GM19025 (cell line): ENCODE data around the gene PRB3.

Source experiments
- ATAC-seq: cut with Tn5 transposase; IDR thresholded peaks from one replicate; pipeline ENCODE4 v1.9.1; 2021; ENCODE audit warnings: mild to moderate bottlenecking, low read depth, moderate library complexity; ENCODE audit not compliant: unreplicated experiment

PRB3 gene

DNA sequence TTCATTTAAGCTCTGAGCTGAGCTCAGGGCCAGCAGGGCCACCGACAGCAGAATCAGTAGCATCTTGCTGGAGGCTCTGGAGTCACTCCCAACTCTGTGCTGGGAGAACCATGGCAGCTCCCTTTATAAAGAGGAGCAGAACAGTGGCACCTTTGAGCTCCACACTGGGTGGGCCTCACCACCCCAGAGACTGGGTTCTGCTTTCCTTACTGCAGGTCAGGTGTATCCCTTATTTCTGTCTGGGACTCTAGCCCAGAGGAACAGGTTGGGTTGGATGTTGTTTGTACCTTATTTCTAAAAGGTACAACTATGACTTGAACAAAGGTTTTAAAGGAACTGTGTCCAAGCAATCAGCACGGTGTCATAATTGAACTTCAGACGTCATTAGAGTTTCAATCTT is at the start of gene PRB3:
Gene PRB3 (minus strand): TSS at position 101 of the 400 bp plus-strand sequence. CDS start 38 bp downstream, at position 63.
- no peak for ATAC-seq

DNA sequence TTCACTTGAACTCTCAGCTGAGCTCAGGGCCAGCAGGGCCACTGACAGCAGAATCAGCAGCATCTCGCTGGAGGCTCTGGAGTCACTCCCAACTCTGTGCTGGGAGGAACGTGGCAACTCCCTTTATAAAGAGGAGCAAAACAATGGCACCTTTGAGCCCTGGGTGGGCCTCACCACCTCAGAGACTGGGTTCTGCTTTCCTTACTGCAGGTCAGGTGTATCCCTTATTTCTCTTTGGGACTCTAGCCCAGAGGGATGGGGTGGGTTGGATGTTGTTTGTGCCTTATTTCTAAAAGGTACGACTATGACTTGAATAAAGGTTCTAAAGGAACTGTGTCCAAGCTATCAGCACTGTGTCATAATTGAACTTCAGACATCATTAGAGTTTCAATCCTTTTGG is 40.8 kb upstream of the PRB3 start, which contains the start of gene PRB4:
Gene PRB4 (minus strand): TSS at position 101 of the 400 bp plus-strand sequence. CDS start 38 bp downstream, at position 63.
- no peak for ATAC-seq

- no peak for ATAC-seq
Measured at GRCh38 chr12:11307143-11307542, 37.6 kb upstream of the PRB3 start.

GRCh38 chr12:11273449-11273848 is 3.9 kb upstream of the PRB3 start:
- no peak for ATAC-seq

DNA sequence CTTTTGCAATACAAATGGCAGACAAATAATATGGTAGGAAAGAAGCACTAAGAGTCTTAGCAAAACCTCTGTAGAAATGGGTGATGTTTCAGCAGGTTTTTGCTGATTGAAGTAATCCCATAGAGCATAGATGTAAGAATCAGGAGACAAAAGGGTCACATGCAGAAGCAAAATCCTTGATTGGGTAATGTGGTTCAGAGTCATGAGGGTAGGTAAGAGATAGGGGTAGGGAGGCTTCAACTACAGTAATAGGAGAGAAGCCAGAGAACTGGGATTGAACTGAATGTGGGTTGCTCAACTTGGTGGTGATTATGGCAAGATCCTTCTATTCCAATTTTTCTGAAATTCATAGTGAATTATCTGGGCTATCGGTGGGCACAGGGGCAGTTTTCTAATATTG is 5.0 kb downstream of the PRB3 start:
- no peak for ATAC-seq

DNA sequence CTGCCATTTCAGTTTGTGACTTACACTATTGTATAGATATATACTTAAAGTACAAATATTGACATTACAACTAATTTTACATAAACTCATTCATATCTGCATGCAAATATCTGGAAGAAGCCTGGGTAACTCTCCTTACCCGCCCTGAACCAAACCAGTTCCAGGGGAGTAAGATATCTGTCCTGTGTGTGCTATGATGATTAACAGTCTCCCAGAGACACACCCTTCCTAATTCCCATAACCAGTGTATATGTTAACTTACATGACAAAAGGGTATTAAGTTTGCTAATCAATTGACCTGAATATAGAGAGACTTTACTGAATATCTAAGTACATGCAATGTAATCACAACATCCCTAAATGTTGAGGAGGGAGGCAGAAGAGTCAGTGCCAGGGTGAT is 23.0 kb downstream of the PRB3 start:
- no peak for ATAC-seq

DNA sequence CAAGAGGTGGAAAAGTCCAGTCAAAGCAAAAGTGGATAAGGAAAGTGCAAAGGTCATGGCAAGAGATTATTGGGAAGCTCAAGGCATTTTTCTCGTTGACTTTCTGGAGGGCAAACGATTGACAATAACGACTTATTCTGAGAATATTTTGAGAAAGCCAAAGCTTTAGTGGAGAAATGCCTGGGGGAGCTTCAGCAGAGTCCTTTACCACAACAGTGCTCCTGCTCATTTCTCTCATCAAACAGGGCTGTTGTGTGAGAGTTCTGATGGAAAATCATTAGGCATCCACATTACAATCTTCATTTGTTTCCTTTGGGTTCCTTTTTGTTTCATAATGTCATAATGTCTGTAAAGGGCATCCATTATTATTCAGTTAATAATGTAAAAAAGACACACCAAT is 26.9 kb downstream of the PRB3 start:
- ATAC-seq, result no peak

DNA sequence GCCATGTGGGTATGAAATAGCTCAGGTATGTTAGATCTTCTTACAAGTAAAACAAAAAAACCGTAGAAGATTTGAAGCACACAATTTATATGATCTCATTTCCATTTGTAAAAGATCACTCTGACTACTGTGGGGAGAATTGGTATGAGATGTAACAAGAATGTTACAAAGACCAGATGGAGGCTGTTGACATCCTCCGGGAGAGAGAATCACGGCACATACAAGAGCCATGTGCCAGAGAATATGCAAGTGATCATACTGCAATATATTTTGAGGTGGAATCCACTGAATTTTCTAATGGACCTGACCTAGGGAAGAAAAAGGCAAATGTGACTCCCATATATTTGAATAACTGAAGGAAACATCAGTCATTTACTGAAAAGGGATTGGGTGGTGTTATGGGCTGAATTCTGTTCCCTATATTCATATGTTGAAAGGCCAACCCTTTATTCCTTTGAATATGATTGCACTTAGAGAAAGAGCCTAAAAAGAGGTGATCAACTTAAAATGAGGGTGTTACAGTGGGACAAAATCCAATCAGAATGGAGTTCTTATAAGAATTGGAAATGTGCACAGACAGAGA is 29.1 kb downstream of the PRB3 start:
- ATAC-seq, result no peak

- no peak for ATAC-seq
Measured at GRCh38 chr12:11238275-11238674, 31.2 kb downstream of the PRB3 start.

DNA sequence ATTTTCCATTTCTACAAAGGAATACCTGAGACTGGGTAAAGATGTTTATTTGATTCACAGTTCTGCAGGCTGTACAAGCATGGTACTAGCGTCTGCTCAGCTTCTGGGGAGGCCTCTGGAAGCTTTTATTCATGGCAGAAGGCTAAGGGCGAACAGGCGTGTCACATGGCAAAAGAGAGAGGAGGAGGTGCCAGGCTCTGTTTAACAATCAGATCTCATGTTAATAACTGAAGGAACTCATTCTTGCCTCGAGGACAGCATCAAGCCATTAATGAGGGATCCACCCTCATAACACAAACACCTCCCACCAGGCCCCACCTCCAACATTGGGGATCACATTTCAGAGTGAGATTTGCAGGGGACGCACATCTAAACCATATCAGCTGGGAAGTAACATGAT is 36.0 kb downstream of the PRB3 start:
- no peak for ATAC-seq

DNA sequence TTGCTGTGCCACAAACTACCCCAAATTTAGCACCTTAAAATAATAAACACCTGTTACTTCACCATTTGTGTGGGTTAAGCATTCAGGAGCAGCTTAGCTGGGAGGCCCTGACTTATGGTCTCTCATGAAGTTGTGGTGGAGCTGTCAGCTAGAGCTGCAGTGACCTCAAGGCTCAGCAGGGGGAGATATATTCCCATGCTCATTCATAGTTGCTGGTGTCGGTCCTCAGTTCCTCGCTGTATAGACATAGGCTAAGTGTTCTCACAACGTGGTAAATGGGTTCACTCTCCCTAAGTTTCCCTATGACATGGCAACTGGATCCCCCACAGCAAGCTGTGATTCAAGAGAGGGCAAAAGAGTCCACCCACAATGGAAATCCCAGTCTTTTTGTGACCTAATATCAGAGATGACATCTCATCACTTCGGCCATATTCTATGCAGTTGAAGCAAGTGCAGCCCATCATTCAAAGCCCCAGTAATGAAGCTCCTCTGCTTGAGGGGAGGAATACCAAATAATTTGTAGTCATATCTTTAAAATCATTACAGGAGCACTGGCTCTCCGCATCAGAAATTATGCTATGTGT is 41.1 kb downstream of the PRB3 start:
- no peak for ATAC-seq

DNA sequence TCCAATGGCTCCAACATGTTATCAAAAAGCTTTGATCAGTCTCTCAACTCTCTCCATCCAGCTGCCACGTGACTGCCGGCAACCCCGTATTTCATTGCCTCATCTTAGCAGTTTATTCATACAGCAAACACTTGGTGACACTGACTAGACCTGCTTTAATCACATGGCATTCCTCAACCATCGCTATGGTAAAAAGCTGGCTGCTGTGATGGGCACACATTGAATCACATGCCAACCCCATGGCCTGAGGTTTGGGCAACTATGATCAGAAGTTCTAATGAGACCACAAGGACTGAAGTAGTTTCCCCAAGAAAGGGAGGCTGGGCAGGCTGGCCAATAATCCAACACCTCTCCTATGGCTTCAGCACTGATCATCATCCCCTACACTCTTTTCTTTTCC is 42.1 kb downstream of the PRB3 start:
- no peak for ATAC-seq
